ENCODE results near the gene MED28.

The MED28 gene

DNA sequence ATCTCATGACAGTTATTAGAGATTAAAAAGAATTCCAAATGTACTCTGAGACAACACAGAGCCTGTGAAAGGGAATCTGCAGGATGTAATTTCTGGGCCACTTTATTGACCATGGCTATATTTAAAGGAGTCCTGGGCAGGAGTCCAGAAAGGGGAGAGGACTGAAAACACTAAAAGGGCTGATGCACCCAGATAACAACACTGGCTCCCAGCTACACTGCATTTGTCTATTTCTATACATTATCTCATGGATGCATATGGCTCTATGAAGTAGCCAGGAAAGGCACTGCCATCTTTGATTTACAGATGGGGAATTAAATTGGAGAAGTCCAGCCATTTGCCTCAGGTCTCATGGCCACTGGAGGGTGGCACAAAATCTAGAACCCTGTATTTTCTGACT, 56.0 kb downstream of the MED28 start:
- no peak for DNase-seq

DNA sequence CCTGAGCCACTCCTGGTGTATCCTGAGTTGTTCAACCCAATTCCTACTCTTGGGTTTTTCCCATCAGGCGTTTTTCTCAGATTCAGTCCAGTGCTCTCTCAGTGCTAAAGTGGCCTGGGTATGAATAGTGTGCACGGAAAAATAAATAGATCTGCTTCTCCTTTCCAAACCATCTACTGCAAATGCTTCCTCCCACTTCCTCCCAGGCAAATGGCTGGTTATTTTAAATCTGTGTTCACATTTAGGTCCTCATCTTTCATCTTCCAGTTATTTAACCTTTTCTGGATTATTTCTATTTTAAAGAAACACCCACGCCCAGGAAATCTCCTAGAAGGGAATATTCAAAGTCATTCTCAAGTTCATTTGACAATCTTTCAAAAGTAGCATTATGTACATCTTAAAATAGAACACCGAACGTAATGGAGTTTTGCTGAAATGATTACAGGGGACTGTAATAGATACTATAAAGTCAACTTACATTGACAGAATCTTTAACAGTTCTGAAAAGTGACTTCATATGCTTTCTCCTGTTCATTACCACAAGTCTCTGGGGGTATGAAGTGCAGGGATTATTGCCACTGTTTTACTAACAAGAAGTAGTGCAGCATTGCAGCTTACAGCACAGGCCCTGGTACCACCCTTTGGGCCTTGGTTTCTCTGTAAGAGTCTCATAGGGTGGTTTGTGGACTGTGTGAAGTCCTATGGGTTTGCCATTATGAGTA, 66.3 kb downstream of the MED28 start:
- DNase-seq: no peak

DNA sequence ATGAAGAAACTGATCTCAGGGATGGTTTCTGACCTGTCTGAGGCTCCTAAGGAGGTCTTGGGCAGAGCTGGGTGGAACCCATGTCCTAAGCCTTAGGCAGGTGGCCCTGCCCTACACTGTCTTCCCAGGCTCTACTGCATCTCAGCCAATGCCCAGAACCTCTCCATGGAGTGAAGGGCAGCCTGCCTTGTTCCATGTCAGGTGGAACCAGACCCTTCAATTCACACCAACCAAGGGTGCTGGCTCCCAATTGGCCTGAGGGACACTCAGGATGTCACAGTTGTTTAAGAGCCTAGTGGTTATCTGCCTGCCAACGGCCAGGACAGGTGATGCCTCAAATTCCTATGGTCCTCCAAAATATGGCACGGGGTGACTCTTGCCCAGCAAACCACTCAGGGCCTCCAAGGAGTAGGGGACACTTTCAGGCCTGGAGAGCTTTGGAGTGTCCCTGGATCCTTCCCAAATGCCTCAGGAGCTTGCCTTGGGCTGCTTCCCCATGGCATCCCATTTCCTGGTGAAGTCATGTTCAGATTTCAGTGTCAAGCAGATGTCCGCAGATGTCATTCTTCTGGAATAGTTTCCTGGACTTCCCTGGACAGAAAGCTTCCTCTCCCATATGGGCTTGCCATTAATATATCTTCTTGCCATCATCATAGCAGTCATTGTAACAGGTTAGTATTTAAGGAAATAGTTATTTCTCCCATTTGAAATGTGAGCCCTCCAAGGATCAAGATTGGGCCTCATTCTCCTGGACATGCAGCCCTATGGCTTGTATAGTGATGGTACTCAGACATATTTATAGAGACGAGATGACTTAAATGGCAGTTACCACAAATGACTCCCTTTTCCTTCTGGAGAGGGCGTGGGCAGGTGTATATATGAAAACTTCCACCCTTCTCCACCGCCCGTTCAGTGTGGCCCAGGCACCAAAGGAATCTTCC, 67.1 kb downstream of the MED28 start:
- DNase-seq: no peak

DNA sequence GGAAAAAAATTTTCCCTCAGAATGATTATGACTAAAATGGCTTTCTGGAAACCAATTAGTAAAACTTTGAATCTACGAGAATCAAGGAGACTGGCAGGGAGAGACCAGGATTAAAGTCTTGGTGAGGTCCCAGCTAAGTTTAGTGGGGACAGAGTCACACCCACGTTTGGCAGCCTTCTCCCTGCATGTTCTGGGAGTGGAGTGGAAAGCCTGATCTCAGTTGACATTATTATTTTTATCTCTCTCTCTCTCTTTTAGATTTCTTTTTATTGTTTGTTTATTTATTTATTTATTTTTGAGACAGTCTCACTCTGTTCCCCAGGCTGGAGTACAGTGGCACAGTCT, 67.8 kb downstream of the MED28 start:
- no peak for DNase-seq
